IMR-90 (cell line): Measurements from ENCODE around the gene RCC1. TPM values are rescaled to one million over a fixed set of nuclear protein-coding genes. Genes with fewer than 3 reads are reported as not detected.

ENCODE experiments used
- ATAC-seq: fragments of 200-7000 bp; cut with Tn5 transposase; 2 replicates; pipeline ENCODE4 v1.9.1; 2020; ENCODE audit warnings: low read depth, mild to moderate bottlenecking, moderate library complexity
- BruUV-seq: library from RNA; stranded (reverse); fragments of 400-500 nt; replicated peaks from 2 replicates; lab custom pipeline; 2021; lab: Mats Ljungman, UMichigan
- CTCF ChIA-PET: fragments of 300-600 bp; formaldehyde crosslinking; extraction: SDS; loops from one replicate; lab custom pipeline; 2021; ENCODE audit warnings: antibody characterized with exemption; lab: Yijun Ruan, JAX
- POLR2A ChIA-PET: fragments of 300-600 bp; sonication (Branson Sonifier 250); formaldehyde crosslinking; loops from one replicate; lab custom pipeline; 2022; ENCODE audit warnings: antibody characterized with exemption; ENCODE audit not compliant: unreplicated experiment; lab: Charles Lee
- DNase-seq: peaks from one replicate; pipeline ENCODE4 v3.0.0; 2013
- H2AFZ ChIP-seq: replicated peaks from 2 replicates; pipeline ENCODE3; 2013; ENCODE audit warnings: low read length, mild to moderate bottlenecking; ENCODE audit not compliant: poor library complexity
- H2AK5ac ChIP-seq: 2 replicates; pipeline ENCODE4 v1.6.1; 2013; ENCODE audit warnings: low read depth, low read length, inconsistent platforms
- H2AK9ac ChIP-seq: replicated peaks from 2 replicates; pipeline ENCODE3; 2013; ENCODE audit warnings: mild to moderate bottlenecking, low read depth, low read length, moderate library complexity; ENCODE audit not compliant: poor library complexity
- H2BK120ac ChIP-seq: 2 replicates; pipeline ENCODE4 v1.6.1; 2013; ENCODE audit warnings: low read depth, low read length, inconsistent platforms
- H2BK15ac ChIP-seq: 3 replicates; pipeline ENCODE4 v1.6.1; 2013; ENCODE audit warnings: low read depth, low read length, inconsistent platforms
- H2BK20ac ChIP-seq: 2 replicates; pipeline ENCODE4 v1.6.1; 2013; ENCODE audit warnings: low read depth, mild to moderate bottlenecking, inconsistent platforms, low read length, moderate library complexity
- H2BK5ac ChIP-seq: 2 replicates; pipeline ENCODE4 v1.6.1; 2013; ENCODE audit warnings: mild to moderate bottlenecking, low read depth, low read length, inconsistent platforms; ENCODE audit not compliant: poor library complexity, severe bottlenecking
- H3K14ac ChIP-seq: replicated peaks from 2 replicates; pipeline ENCODE4 v1.6.1; 2013; ENCODE audit warnings: low read depth, low read length, inconsistent platforms
- H3K18ac ChIP-seq: 2 replicates; pipeline ENCODE4 v1.6.1; 2013; ENCODE audit warnings: low read depth, low read length, control low read depth
- H3K23ac ChIP-seq: 2 replicates; pipeline ENCODE4 v1.6.1; 2013; ENCODE audit warnings: low read depth, low read length, inconsistent platforms
- H3K27ac ChIP-seq: 2 replicates; pipeline ENCODE4 v1.5.1; 2013; ENCODE audit warnings: mild to moderate bottlenecking, control low read depth, low read length; ENCODE audit not compliant: insufficient read depth
- H3K27me3 ChIP-seq: 2 replicates; pipeline ENCODE4 v1.6.1; 2013; ENCODE audit warnings: low read length; ENCODE audit not compliant: control insufficient read depth, insufficient read depth
- H3K36me3 ChIP-seq: 2 replicates; pipeline ENCODE4 v1.6.1; 2013; ENCODE audit warnings: low read length, mixed read lengths; ENCODE audit not compliant: control insufficient read depth, insufficient read depth
- H3K4ac ChIP-seq: 2 replicates; pipeline ENCODE4 v1.6.1; 2013; ENCODE audit warnings: low read depth, low read length, inconsistent platforms
- H3K4me1 ChIP-seq: 2 replicates; pipeline ENCODE4 v1.6.1; 2013; ENCODE audit warnings: low read length, mixed read lengths; ENCODE audit not compliant: control insufficient read depth, insufficient read depth
- H3K4me2 ChIP-seq: 2 replicates; pipeline ENCODE4 v1.6.1; 2013; ENCODE audit warnings: low read depth, mild to moderate bottlenecking, control low read depth, low read length, moderate library complexity
- H3K4me3 ChIP-seq: 2 replicates; pipeline ENCODE4 v1.5.1; 2013; ENCODE audit warnings: low read depth, mild to moderate bottlenecking, control low read depth, low read length, moderate library complexity; ENCODE audit not compliant: insufficient read depth
- H3K56ac ChIP-seq: 2 replicates; pipeline ENCODE4 v1.6.1; 2013; ENCODE audit warnings: low read length, inconsistent platforms; ENCODE audit not compliant: insufficient read depth; ENCODE audit errors: extremely low read depth
- H3K79me1 ChIP-seq, 2 experiments: 2 replicates each; pipeline ENCODE4 v1.6.1; 2013; ENCODE audit warnings: low read length in 2 of 2, inconsistent platforms in 1 of 2, low read depth in 1 of 2
- H3K9ac ChIP-seq: 2 replicates; pipeline ENCODE4 v1.6.1; 2013; ENCODE audit warnings: low read depth, low read length, control low read depth
- H3K9me1 ChIP-seq: 2 replicates; pipeline ENCODE4 v1.6.1; 2013; ENCODE audit warnings: low read length, inconsistent platforms; ENCODE audit not compliant: insufficient read depth
- H3K9me3 ChIP-seq: 2 replicates; pipeline ENCODE4 v1.6.1; 2013; ENCODE audit warnings: low read length; ENCODE audit not compliant: control insufficient read depth, insufficient read depth
- H4K20me1 ChIP-seq: 2 replicates; pipeline ENCODE4 v1.6.1; 2013; ENCODE audit warnings: low read length, inconsistent platforms; ENCODE audit not compliant: insufficient read depth
- H4K5ac ChIP-seq: 2 replicates; pipeline ENCODE4 v1.6.1; 2013; ENCODE audit warnings: mild to moderate bottlenecking, low read depth, low read length, control low read depth
- H4K8ac ChIP-seq, 2 experiments: 2 replicates each; pipeline ENCODE4 v1.6.1; 2013; ENCODE audit warnings: low read depth in 2 of 2, low read length in 2 of 2, control low read depth in 1 of 2, inconsistent platforms in 1 of 2
- H4K91ac ChIP-seq: 2 replicates; pipeline ENCODE4 v1.6.1; 2013; ENCODE audit warnings: low read depth, low read length, inconsistent platforms; ENCODE audit not compliant: insufficient read depth
- BHLHE40 ChIP-seq: fragments of 150-350 bp; IDR thresholded peaks from 2 replicates; pipeline ENCODE4 v1.6.1; 2016; ENCODE audit warnings: mild to moderate bottlenecking, low read depth, low read length
- CEBPB ChIP-seq: IDR thresholded peaks from 2 replicates; pipeline ENCODE4 v1.6.1; 2012; ENCODE audit warnings: low read depth, low read length, improper control_type of control experiment
- CHD1 ChIP-seq: IDR thresholded peaks from 2 replicates; pipeline ENCODE4 v1.6.1; 2012; ENCODE audit warnings: low read depth, low read length, improper control_type of control experiment
- FOS ChIP-seq: fragments of 150-350 bp; IDR thresholded peaks from 2 replicates; pipeline ENCODE4 v1.6.1; 2016; ENCODE audit warnings: low read depth, low read length
- MAFK ChIP-seq: IDR thresholded peaks from 2 replicates; pipeline ENCODE4 v1.6.1; 2012; ENCODE audit warnings: low read depth, low read length, improper control_type of control experiment
- MAZ ChIP-seq: IDR thresholded peaks from 2 replicates; pipeline ENCODE4 v1.6.1; 2012; ENCODE audit warnings: low read depth, mild to moderate bottlenecking, low read length, improper control_type of control experiment, moderate library complexity, borderline replicate concordance
- MXI1 ChIP-seq: IDR thresholded peaks from 2 replicates; pipeline ENCODE4 v1.6.1; 2012; ENCODE audit warnings: low read depth, mild to moderate bottlenecking, low read length, moderate library complexity, borderline replicate concordance
- NFE2L2 ChIP-seq: fragments of 150-350 bp; IDR thresholded peaks from 2 replicates; pipeline ENCODE4 v1.6.1; 2016; ENCODE audit warnings: low read depth, mild to moderate bottlenecking, low read length
- POLR2A ChIP-seq: IDR thresholded peaks from 2 replicates; pipeline ENCODE4 v1.6.1; 2012; ENCODE audit warnings: mild to moderate bottlenecking, low read depth, low read length
- RAD21 ChIP-seq: IDR thresholded peaks from 2 replicates; pipeline ENCODE4 v1.6.1; 2012; ENCODE audit warnings: low read length, improper control_type of control experiment
- RCOR1 ChIP-seq: IDR thresholded peaks from 2 replicates; pipeline ENCODE4 v1.6.1; 2012; ENCODE audit warnings: mild to moderate bottlenecking, low read length, improper control_type of control experiment; ENCODE audit not compliant: insufficient replicate concordance
- RFX5 ChIP-seq: IDR thresholded peaks from 2 replicates; pipeline ENCODE4 v1.8.0; 2012; ENCODE audit warnings: low read depth, mild to moderate bottlenecking, low read length, moderate library complexity
- SMC3 ChIP-seq: fragments of 150-350 bp; IDR thresholded peaks from 2 replicates; pipeline ENCODE4 v1.6.1; 2016; ENCODE audit warnings: low read depth, mild to moderate bottlenecking, antibody characterized with exemption, low read length, moderate library complexity
- WGBS, 2 experiments: methylation state at CpG; one replicate each; pipeline versions ENCODE4 v1.1.5 to v1.1.7; 2013; ENCODE audit warnings: missing lambda C conversion rate in 2 of 2; ENCODE audit not compliant: insufficient read length in 1 of 2; ENCODE audit errors: extremely low coverage in 2 of 2; 5-methylcytosine and 5-hydroxymethylcytosine counted together
- dilution Hi-C: fragments of 300-500 bp; cut with HindIII; formaldehyde crosslinking; loops from one replicate; pipeline ENCODE4 v1.14.3; 2018; ENCODE audit warnings: low sequenced_read_pairs; ENCODE audit not compliant: unreplicated experiment
- in situ Hi-C: fragments of 300-500 bp; cut with MboI; formaldehyde crosslinking; loops from 3 replicates; pipeline ENCODE4 v1.14.3; 2019; ENCODE audit warnings: low sequenced_read_pairs, inconsistent platforms, mixed read lengths
- intact Hi-C: fragments of 100-400 bp; cut with micrococcal nuclease; formaldehyde crosslinking; loops from 2 replicates; pipeline ENCODE4 v1.10.0; 2022
- polyA plus RNA-seq, 3 experiments: library from polyadenylated mRNA; depleted of rRNA; stranded (reverse); fragments of >200 nt; gene quantifications; 2 replicates each; pipeline ENCODE4 v1.2.3, GENCODE V29; 2012; ENCODE audit warnings: low replicate concordance in 1 of 3
- total RNA-seq: library from RNA; depleted of rRNA; stranded (reverse); fragments of >200 nt; gene quantifications from 2 replicates; pipeline ENCODE4 v1.2.3, GENCODE V29; 2012
- TF ChIP-seq, protein P1 (sequence below): conservative IDR thresholded peaks from 2 replicates; pipeline ENCODE4 v1.5.1; 2012; ENCODE audit warnings: mild to moderate bottlenecking, low read depth, low read length, improper control_type of control experiment
- TF ChIP-seq, protein P2 (sequence below): fragments of 150-350 bp; IDR thresholded peaks from 2 replicates; pipeline ENCODE4 v1.6.1; 2016; ENCODE audit warnings: low read depth, mild to moderate bottlenecking, low read length, moderate library complexity, borderline replicate concordance
- TF ChIP-seq, protein P3 (sequence below): fragments of 150-350 bp; IDR thresholded peaks from 2 replicates; pipeline ENCODE4 v1.6.1; 2017; ENCODE audit warnings: mild to moderate bottlenecking, antibody characterized with exemption, low read length, low read depth

The RCC1 gene
- total and polyA plus RNA-seq, 2 of the 4 experiments (the other 2 are of a cell fraction): 33.2 to 43.9 TPM

DNA sequence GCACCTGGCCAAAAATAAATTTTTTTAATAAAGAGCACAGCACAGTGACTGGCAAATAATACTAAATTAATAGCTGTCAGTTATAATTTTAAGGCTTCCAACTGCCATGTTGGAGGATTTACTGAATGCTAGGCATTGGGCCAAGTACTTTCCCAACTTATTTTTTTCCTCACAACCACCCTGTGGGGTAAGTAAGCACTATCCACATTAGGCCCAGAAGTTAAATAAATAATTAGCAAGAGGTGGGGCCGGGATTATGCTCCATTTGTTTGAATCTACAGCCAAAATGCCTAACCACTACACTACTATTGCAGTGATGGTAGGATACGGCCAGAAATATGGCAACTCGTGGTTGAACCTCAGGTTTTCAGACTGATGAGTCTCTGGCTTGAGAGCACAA, 42.5 kb downstream of the RCC1 start:
- WGBS, 2 experiments: no CpG with 5 or more reads among the region's 3 CpGs
- Histone ChIP-seq H4K20me1 (no peaks in the 10 kb centered on the region), H3K23ac (no peak overlapping the region), H3K14ac (no peak overlapping the region), H3K18ac (no peak overlapping the region), H3K9me1 (no peaks in the 10 kb centered on the region), H3K4me1 (no peaks in the 10 kb centered on the region), H3K27me3 (no peaks in the 10 kb centered on the region), H2AK5ac (no peak overlapping the region), H3K56ac (no peak overlapping the region), H3K36me3 (no peaks in the 10 kb centered on the region), H3K9ac (no peak overlapping the region), H3K27ac (no peak overlapping the region), H3K79me1 (peaks cover 0 to 4% of the 10 kb centered on the region in 2 experiments; a peak in 2 of 4 replicates), H2BK20ac (no peak overlapping the region), H3K9me3 (no peaks in the 10 kb centered on the region), H3K4me2 (no peak overlapping the region), H4K8ac (no peak overlapping the region), H2BK5ac (no peak overlapping the region), H2BK120ac (no peak overlapping the region), H2AFZ (no peak overlapping the region), H3K4me3 (no peak overlapping the region), H4K91ac (no peak overlapping the region), H3K4ac (no peak overlapping the region), H2AK9ac (no peak overlapping the region), H4K5ac (no peak overlapping the region), H2BK15ac (no peak overlapping the region)
- ChIA-PET CTCF (no interaction called here), POLR2A (no interaction called here)
- ATAC-seq (no peak), DNase-seq (no peak)
- TF ChIP-seq BHLHE40 (no peak), MXI1 (no peak), MAZ (no peak), FOS (no peak), POLR2A (no peak), MAFK (no peak), CEBPB (no peak), RFX5 (no peak), SMC3 (no peak), RCOR1 (no peak), CHD1 (no peak), RAD21 (no peak), NFE2L2 (no peak)
- TF ChIP-seq, protein P1, sequence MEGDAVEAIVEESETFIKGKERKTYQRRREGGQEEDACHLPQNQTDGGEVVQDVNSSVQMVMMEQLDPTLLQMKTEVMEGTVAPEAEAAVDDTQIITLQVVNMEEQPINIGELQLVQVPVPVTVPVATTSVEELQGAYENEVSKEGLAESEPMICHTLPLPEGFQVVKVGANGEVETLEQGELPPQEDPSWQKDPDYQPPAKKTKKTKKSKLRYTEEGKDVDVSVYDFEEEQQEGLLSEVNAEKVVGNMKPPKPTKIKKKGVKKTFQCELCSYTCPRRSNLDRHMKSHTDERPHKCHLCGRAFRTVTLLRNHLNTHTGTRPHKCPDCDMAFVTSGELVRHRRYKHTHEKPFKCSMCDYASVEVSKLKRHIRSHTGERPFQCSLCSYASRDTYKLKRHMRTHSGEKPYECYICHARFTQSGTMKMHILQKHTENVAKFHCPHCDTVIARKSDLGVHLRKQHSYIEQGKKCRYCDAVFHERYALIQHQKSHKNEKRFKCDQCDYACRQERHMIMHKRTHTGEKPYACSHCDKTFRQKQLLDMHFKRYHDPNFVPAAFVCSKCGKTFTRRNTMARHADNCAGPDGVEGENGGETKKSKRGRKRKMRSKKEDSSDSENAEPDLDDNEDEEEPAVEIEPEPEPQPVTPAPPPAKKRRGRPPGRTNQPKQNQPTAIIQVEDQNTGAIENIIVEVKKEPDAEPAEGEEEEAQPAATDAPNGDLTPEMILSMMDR: no peak
- TF ChIP-seq, protein P2, sequence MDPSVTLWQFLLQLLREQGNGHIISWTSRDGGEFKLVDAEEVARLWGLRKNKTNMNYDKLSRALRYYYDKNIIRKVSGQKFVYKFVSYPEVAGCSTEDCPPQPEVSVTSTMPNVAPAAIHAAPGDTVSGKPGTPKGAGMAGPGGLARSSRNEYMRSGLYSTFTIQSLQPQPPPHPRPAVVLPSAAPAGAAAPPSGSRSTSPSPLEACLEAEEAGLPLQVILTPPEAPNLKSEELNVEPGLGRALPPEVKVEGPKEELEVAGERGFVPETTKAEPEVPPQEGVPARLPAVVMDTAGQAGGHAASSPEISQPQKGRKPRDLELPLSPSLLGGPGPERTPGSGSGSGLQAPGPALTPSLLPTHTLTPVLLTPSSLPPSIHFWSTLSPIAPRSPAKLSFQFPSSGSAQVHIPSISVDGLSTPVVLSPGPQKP: no peak
- TF ChIP-seq, protein P3, sequence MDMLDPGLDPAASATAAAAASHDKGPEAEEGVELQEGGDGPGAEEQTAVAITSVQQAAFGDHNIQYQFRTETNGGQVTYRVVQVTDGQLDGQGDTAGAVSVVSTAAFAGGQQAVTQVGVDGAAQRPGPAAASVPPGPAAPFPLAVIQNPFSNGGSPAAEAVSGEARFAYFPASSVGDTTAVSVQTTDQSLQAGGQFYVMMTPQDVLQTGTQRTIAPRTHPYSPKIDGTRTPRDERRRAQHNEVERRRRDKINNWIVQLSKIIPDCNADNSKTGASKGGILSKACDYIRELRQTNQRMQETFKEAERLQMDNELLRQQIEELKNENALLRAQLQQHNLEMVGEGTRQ: no peak
- dilution Hi-C loops (no loop called here), intact Hi-C loops (no loop called here), in situ Hi-C loops (no loop called here)
- no TSS peak for BruUV-seq
